BLaER1 treated with 17β-estradiol and CSF1 and Interleukin-3, amounts not matched to agents 10 nM and 100 nM (cell line): ENCODE measurements around the gene TMPRSS6.

Experiments
- H3K27ac ChIP-seq, 11 experiments: shearing (Covaris generic); formaldehyde crosslinking; 2 replicates each; pipeline ENCODE4 v1.8.1; 2022
- H3K27me3 ChIP-seq, 11 experiments: shearing (Covaris generic); formaldehyde crosslinking; 2 replicates each; pipeline ENCODE4 v1.8.1; 2022
- H3K36me3 ChIP-seq, 11 experiments: shearing (Covaris generic); formaldehyde crosslinking; 2 replicates each; pipeline ENCODE4 v1.8.1; 2022
- H3K4me1 ChIP-seq, 10 experiments: shearing (Covaris generic); formaldehyde crosslinking; 2 replicates each; pipeline ENCODE4 v1.8.1; 2022
- H3K4me2 ChIP-seq, 11 experiments: shearing (Covaris generic); formaldehyde crosslinking; 2 replicates each; pipeline ENCODE4 v1.8.1; 2022
- H3K4me3 ChIP-seq, 10 experiments: shearing (Covaris generic); formaldehyde crosslinking; 2 replicates each; pipeline ENCODE4 v1.8.1; 2022
- H3K9ac ChIP-seq, 11 experiments: shearing (Covaris generic); formaldehyde crosslinking; 2 replicates each; pipeline ENCODE4 v1.8.1; 2022
- H3K9me3 ChIP-seq, 11 experiments: shearing (Covaris generic); formaldehyde crosslinking; replicated peaks in 1 of 11; 2 replicates each; pipeline ENCODE4 v1.8.1; 2022
- H4K20me1 ChIP-seq, 11 experiments: shearing (Covaris generic); formaldehyde crosslinking; 2 replicates each; pipeline ENCODE4 v1.8.1; 2022
- Cebpa-rat ChIP-seq, 11 experiments: shearing (Covaris generic); IDR thresholded peaks; 2 replicates each; pipeline ENCODE4 v1.8.1; 2022

The TMPRSS6 gene

GRCh38 chr22:37101311-37102066 lies 8.0 kb downstream of the TMPRSS6 start:
- peak overlapping the region in 3 of 11 experiments; percentile 21 to 45 (median 27); a peak in 3 of 22 replicates for H3K4me2 ChIP-seq
- no peak overlapping the region for H3K9ac ChIP-seq
- no peak for TF ChIP-seq Cebpa-rat (IDR thresholded peaks at IDR 0.05)
- H3K27ac ChIP-seq = no peak overlapping the region
- no peak overlapping the region for H3K4me3 ChIP-seq
- no peaks in the 10 kb centered on the region for H3K9me3 ChIP-seq
- no peaks in the 10 kb centered on the region for H3K27me3 ChIP-seq
- peaks cover 0 to 22% (median 7%) of the 10 kb centered on the region in 10 experiments; a peak in 13 of 20 replicates for H3K4me1 ChIP-seq
- peaks cover 0 to 6% (median 0%) of the 10 kb centered on the region in 11 experiments; a peak in 2 of 22 replicates for H4K20me1 ChIP-seq
- H3K36me3 ChIP-seq = no peaks in the 10 kb centered on the region

- Histone ChIP-seq H3K4me3 (no peak overlapping the region), H3K9me3 (no peaks in the 10 kb centered on the region), H3K27ac (no peak overlapping the region), H3K9ac (no peak overlapping the region), H3K27me3 (no peaks in the 10 kb centered on the region), H3K4me1 (peaks cover 0 to 22% (median 7%) of the 10 kb centered on the region in 10 experiments; a peak in 13 of 20 replicates), H3K36me3 (no peaks in the 10 kb centered on the region), H3K4me2 (peak overlapping the region in 4 of 11 experiments; percentile 21 to 45 (median 28); a peak in 3 of 22 replicates), H4K20me1 (peaks cover 0 to 5% (median 0%) of the 10 kb centered on the region in 11 experiments; a peak in 1 of 22 replicates)
- no peak for TF ChIP-seq Cebpa-rat (IDR thresholded peaks at IDR 0.05)
These were observed 8.9 kb downstream of the TMPRSS6 start for GRCh38 chr22:37100589-37101127.

GRCh38 chr22:37098976-37099591 lies 10.4 kb downstream of the TMPRSS6 start:
- no peaks in the 10 kb centered on the region for H3K9me3 ChIP-seq
- H3K36me3 ChIP-seq = no peaks in the 10 kb centered on the region
- H3K4me1 ChIP-seq = peaks cover 0 to 14% (median 2%) of the 10 kb centered on the region in 10 experiments; a peak in 7 of 20 replicates
- no peak overlapping the region for H3K4me3 ChIP-seq
- no peak overlapping the region for H3K27ac ChIP-seq
- peaks cover 0 to 3% (median 0%) of the 10 kb centered on the region in 11 experiments; a peak in 1 of 22 replicates for H4K20me1 ChIP-seq
- TF ChIP-seq Cebpa-rat (IDR thresholded peaks at IDR 0.05) = no peak
- H3K4me2 ChIP-seq = no peak overlapping the region
- H3K27me3 ChIP-seq = no peaks in the 10 kb centered on the region
- no peak overlapping the region for H3K9ac ChIP-seq

- no peak for TF ChIP-seq Cebpa-rat (IDR thresholded peaks at IDR 0.05)
- no peak overlapping the region for H3K9ac ChIP-seq
- no peaks in the 10 kb centered on the region for H3K9me3 ChIP-seq
- no peaks in the 10 kb centered on the region for H3K36me3 ChIP-seq
- H3K4me3 ChIP-seq = no peak overlapping the region
- no peaks in the 10 kb centered on the region for H3K27me3 ChIP-seq
- peaks cover 0 to 14% (median 0%) of the 10 kb centered on the region in 10 experiments; a peak in 4 of 20 replicates for H3K4me1 ChIP-seq
- no peak overlapping the region for H3K27ac ChIP-seq
- no peaks in the 10 kb centered on the region for H4K20me1 ChIP-seq
- H3K4me2 ChIP-seq = no peak overlapping the region
These were observed 12.2 kb downstream of the TMPRSS6 start for GRCh38 chr22:37097346-37097745.

DNA sequence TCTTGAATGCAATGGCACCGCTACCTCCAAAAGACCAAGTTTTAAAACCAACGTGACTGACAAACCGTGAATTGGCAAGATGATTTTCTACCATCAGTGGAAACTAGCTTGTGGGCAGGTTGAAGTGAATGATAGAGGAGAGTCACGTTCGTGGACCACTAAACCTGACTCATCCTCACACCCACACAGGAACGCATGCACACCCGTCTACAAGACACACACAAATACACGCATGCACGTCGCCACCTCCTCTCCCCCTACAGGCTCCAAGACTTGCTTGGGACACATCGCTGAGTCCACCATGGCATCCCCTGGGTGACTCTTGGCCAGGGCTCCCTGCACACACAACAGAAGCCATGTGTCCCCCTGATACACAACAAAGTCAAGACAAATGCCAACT lies 14.4 kb downstream of the TMPRSS6 start:
- Histone ChIP-seq H4K20me1 (no peaks in the 10 kb centered on the region), H3K9ac (no peak overlapping the region), H3K4me1 (no peaks in the 10 kb centered on the region), H3K36me3 (no peaks in the 10 kb centered on the region), H3K4me2 (no peak overlapping the region), H3K4me3 (no peak overlapping the region), H3K9me3 (no peaks in the 10 kb centered on the region), H3K27ac (no peak overlapping the region), H3K27me3 (no peaks in the 10 kb centered on the region)
- no peak for TF ChIP-seq Cebpa-rat (IDR thresholded peaks at IDR 0.05)

GRCh38 chr22:37094239-37094638 lies 15.3 kb downstream of the TMPRSS6 start:
- no peaks in the 10 kb centered on the region for H4K20me1 ChIP-seq
- H3K9me3 ChIP-seq = no peaks in the 10 kb centered on the region
- no peak for TF ChIP-seq Cebpa-rat (IDR thresholded peaks at IDR 0.05)
- no peak overlapping the region for H3K27ac ChIP-seq
- no peak overlapping the region for H3K9ac ChIP-seq
- no peaks in the 10 kb centered on the region for H3K27me3 ChIP-seq
- no peak overlapping the region for H3K4me2 ChIP-seq
- no peak overlapping the region for H3K4me3 ChIP-seq
- no peaks in the 10 kb centered on the region for H3K36me3 ChIP-seq
- no peaks in the 10 kb centered on the region for H3K4me1 ChIP-seq

- Histone ChIP-seq H4K20me1 (no peaks in the 10 kb centered on the region), H3K27ac (no peak overlapping the region)
These were observed 16.5 kb downstream of the TMPRSS6 start for GRCh38 chr22:37092997-37093396.

DNA sequence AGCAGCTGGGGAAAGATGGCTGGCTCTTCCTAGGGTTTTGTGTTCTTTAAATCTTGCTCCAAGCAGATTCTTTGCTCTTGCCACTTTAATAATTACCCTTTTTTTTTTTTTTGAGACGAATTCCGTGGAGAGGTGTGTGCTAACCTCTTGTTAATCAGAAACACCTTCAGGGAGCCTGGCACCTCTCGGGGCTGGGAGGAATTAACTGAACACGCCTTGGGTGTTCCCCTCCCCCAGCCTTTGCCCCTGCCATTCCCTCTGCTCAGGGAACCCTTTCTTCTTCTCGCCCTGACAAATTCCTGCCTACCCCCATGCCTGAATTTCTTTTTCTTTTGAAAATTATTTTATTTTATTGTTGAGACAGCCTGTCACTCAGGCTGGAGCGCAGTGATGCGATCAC lies 17.5 kb downstream of the TMPRSS6 start:
- Histone ChIP-seq H3K4me1 (peaks cover 0 to 7% (median 0%) of the 10 kb centered on the region in 10 experiments; a peak in 5 of 20 replicates), H3K4me3 (no peak overlapping the region), H3K27me3 (no peaks in the 10 kb centered on the region), H3K36me3 (no peaks in the 10 kb centered on the region), H4K20me1 (no peaks in the 10 kb centered on the region), H3K27ac (no peak overlapping the region), H3K9me3 (no peaks in the 10 kb centered on the region), H3K4me2 (no peak overlapping the region), H3K9ac (no peak overlapping the region)
- no peak for TF ChIP-seq Cebpa-rat (IDR thresholded peaks at IDR 0.05)

More at GRCh38 chr22:37092997-37093396, 16.5 kb downstream of the TMPRSS6 start:
- no peaks in the 10 kb centered on the region for H3K27me3 ChIP-seq
- no peaks in the 10 kb centered on the region for H3K36me3 ChIP-seq
- no peak for TF ChIP-seq Cebpa-rat (IDR thresholded peaks at IDR 0.05)
- no peaks in the 10 kb centered on the region for H3K9me3 ChIP-seq
- H3K4me3 ChIP-seq = no peak overlapping the region
- no peak overlapping the region for H3K4me2 ChIP-seq
- H3K9ac ChIP-seq = no peak overlapping the region
- H3K4me1 ChIP-seq = peaks cover 0 to 3% (median 0%) of the 10 kb centered on the region in 10 experiments; a peak in 5 of 20 replicates

DNA sequence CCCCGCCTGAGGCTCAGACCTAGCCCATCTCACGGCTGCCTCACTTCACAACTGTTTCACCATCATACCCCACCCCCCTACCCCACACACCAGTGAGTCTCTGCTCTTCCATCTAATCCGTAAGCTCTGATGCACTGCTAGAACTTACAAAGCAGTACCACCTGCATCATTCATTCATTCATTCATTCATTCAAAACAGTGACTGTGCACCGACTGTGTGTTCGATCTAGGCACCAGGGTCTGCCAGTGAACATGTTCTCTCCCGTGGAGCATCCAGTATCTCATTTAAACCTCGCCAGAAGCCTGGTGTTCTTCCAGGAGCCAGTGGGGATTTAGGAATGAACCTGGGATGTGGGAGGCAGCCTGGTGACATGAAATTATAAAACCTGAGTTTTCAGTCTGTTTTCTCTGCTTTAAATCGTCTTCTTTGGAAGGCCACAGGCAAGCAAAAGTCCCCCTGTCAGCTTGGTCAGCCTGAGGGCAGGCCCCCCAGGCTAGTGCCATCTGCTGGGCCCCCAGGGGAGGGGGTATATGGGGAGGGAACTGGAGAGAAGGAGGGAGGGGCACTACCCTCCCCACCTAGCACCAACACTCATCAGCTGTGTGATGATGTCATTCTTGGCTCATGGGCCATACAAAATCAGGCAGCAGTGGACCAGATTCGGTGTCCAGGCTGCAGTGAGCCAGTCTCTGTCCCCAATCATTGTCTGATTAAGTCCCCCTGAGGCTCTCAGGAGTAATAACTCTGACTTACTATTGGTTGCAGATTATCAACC lies 18.4 kb downstream of the TMPRSS6 start:
- Histone ChIP-seq H3K4me3 (no peak overlapping the region), H3K4me1 (peaks cover 0 to 7% (median 0%) of the 10 kb centered on the region in 10 experiments; a peak in 5 of 20 replicates), H4K20me1 (no peaks in the 10 kb centered on the region), H3K27ac (no peak overlapping the region), H3K27me3 (no peaks in the 10 kb centered on the region), H3K4me2 (no peak overlapping the region), H3K36me3 (no peaks in the 10 kb centered on the region), H3K9me3 (no peaks in the 10 kb centered on the region), H3K9ac (no peak overlapping the region)
- TF ChIP-seq Cebpa-rat (IDR thresholded peaks at IDR 0.05) = no peak
